ENCODE results near the gene CPEB2. TPM values are rescaled to one million over a fixed set of nuclear protein-coding genes. Genes with fewer than 3 reads are reported as not detected.

The CPEB2 gene
- total RNA-seq, 1 donor from 2014 or later, result 12.5 TPM

DNA sequence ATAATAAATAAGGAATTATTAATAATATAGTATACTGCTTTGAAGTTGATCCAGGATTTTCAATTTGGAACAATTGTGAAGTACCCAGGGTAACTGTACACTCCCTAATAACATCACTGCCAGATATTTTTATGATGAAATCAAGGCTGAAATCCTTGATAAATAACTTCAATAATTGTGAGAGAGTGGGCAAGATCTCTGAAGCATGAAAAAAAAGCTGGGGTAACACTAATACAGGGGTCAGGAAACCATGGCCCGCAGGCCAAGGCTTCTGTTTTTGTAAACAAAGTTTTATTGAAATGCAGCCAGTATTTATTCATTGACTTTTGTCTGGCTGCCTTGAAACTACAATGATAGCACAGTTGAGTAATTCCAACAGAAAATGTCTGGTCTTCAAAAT, 41.6 kb downstream of the CPEB2 start:
- H3K27me3 Mint-ChIP-seq, result no peaks in the 10 kb centered on the region
- H3K9me3 Mint-ChIP-seq, result no peaks in the 10 kb centered on the region
- peaks cover 5% of the 10 kb centered on the region for H3K36me3 Mint-ChIP-seq
- TF ChIP-seq, protein P1, sequence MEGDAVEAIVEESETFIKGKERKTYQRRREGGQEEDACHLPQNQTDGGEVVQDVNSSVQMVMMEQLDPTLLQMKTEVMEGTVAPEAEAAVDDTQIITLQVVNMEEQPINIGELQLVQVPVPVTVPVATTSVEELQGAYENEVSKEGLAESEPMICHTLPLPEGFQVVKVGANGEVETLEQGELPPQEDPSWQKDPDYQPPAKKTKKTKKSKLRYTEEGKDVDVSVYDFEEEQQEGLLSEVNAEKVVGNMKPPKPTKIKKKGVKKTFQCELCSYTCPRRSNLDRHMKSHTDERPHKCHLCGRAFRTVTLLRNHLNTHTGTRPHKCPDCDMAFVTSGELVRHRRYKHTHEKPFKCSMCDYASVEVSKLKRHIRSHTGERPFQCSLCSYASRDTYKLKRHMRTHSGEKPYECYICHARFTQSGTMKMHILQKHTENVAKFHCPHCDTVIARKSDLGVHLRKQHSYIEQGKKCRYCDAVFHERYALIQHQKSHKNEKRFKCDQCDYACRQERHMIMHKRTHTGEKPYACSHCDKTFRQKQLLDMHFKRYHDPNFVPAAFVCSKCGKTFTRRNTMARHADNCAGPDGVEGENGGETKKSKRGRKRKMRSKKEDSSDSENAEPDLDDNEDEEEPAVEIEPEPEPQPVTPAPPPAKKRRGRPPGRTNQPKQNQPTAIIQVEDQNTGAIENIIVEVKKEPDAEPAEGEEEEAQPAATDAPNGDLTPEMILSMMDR (conservative IDR thresholded peaks at IDR 0.05), result no peak
- peaks cover 3% of the 10 kb centered on the region for H3K4me1 Mint-ChIP-seq (ENCODE audit: unreplicated experiment)
- H3K4me3 Mint-ChIP-seq, result no peak overlapping the region
- DNase-seq (ENCODE audit: extremely low spot score, unreplicated experiment), result no peak
- H3K27ac Mint-ChIP-seq, result no peak overlapping the region

DNA sequence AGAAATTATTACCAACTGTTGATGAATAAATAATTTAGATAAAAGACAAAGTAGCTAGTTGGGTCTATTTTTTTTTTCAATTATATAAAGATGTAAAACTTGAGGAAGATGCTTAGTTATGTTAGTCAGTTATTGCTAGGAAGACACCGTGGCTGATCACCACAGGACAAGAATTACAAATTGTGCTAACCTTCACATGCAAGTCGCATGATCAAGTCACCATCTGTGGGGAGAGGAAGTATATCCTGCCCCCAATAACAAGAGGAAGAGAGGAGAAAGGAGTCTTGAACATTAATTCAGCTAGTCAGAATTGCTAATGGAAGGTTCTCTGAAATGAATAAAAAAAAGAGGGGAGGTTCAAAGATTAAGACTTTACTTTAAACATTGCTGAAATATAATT, 52.3 kb downstream of the CPEB2 start:
- Mint-ChIP-seq H3K4me1 (ENCODE audit: unreplicated experiment) (no peaks in the 10 kb centered on the region), H3K27ac (no peak overlapping the region), H3K9me3 (no peaks in the 10 kb centered on the region)

DNA sequence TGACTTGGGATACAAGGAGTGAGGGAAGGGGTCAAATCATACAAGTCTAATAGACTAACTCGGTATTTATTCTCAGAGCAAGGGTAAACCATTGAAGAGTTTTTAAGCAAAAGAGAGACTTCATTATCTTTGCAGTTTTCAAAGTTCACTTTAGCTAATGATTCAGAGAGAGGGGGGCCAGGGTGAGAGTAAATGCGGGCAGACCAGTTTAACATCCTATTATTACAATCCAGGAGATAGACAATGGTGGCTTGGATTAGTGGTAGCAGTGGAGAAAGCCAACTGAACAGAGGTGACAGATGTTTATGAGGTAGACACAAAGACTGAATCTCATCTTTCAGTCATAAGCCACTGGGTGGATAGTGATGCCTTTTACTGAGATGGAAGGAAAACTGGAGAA, 57.9 kb downstream of the CPEB2 start:
- Mint-ChIP-seq H3K27me3 (no peaks in the 10 kb centered on the region), H3K27ac (no peak overlapping the region), H3K4me3 (no peak overlapping the region), H3K36me3 (no peaks in the 10 kb centered on the region), H3K4me1 (ENCODE audit: unreplicated experiment) (no peaks in the 10 kb centered on the region), H3K9me3 (no peaks in the 10 kb centered on the region)
- TF ChIP-seq, protein P1 (conservative IDR thresholded peaks at IDR 0.05), result no peak
- DNase-seq (ENCODE audit: extremely low spot score, unreplicated experiment), result no peak

More for the DNA sequence above, 52.3 kb downstream of the CPEB2 start:
- Mint-ChIP-seq H3K4me3 (no peak overlapping the region), H3K27me3 (no peaks in the 10 kb centered on the region), H3K36me3 (peaks cover 4% of the 10 kb centered on the region)
- DNase-seq (ENCODE audit: extremely low spot score, unreplicated experiment), result no peak
- TF ChIP-seq, protein P1 (conservative IDR thresholded peaks at IDR 0.05), result no peak

DNA sequence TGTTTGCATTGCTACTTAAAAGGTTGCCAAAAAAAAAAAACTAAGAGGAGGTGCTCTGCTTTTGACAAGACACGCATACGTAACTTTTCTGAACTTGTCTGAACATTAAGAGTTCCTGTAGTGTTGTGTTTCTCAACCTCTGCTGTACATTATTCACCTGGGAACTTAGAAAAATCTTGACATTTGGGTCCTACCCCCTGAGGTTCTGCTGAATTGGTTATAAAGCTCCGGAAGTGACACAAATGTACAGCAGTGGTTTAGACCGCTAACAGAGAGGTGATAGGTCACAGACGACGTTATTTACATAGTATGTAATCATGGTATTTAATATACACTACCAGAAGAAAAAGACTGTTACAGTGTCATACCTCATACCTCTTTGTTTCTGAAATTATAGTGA, 61.1 kb downstream of the CPEB2 start:
- H3K27ac Mint-ChIP-seq, result no peak overlapping the region
- no peaks in the 10 kb centered on the region for H3K9me3 Mint-ChIP-seq
- DNase-seq (ENCODE audit: extremely low spot score, unreplicated experiment), result no peak
- H3K4me1 Mint-ChIP-seq (ENCODE audit: unreplicated experiment), result no peaks in the 10 kb centered on the region
- TF ChIP-seq, protein P1 (conservative IDR thresholded peaks at IDR 0.05), result no peak
- no peak overlapping the region for H3K4me3 Mint-ChIP-seq
- no peaks in the 10 kb centered on the region for H3K36me3 Mint-ChIP-seq
- no peaks in the 10 kb centered on the region for H3K27me3 Mint-ChIP-seq

DNA sequence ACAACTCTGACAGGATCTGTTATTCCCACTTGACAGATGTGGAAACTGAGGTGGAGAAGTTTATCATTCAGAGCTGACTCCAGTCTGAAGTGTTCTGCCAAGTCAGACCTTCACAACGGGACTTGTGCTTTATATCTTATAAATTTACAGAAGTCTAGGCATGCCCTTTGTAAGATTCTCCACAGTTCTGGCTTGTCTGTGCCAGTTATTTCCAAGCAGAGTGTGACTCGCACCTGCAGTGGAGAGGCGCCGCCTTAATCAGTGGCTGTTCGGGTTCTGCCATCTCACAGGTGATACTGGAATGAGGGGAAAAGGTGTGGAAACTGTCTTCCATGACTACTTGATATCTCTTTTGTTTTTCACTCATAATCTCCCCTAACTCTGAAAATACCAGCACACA, 63.2 kb downstream of the CPEB2 start:
- DNase-seq (ENCODE audit: extremely low spot score, unreplicated experiment), result no peak
- Mint-ChIP-seq H3K27ac (no peak overlapping the region), H3K27me3 (no peaks in the 10 kb centered on the region), H3K9me3 (no peaks in the 10 kb centered on the region), H3K4me1 (ENCODE audit: unreplicated experiment) (no peaks in the 10 kb centered on the region), H3K4me3 (no peak overlapping the region), H3K36me3 (no peaks in the 10 kb centered on the region)
- TF ChIP-seq, protein P1 (conservative IDR thresholded peaks at IDR 0.05), result no peak

DNA sequence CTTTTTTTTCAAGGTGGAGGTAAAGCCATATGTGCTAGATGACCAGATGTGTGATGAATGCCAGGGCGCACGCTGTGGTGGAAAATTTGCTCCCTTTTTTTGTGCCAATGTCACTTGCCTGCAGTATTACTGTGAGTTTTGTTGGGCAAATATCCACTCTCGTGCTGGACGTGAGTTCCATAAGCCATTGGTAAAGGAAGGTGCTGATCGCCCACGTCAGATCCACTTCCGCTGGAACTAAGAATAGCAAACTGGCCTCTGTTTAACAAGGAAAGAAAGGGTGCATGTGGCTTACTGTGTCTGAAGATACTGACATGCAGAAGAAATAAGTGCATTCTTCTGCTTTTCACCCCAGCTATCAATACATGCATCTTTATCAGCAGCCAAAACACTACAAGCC, 63.9 kb downstream of the CPEB2 start:
- H3K9me3 Mint-ChIP-seq, result no peaks in the 10 kb centered on the region
- H3K27me3 Mint-ChIP-seq, result no peaks in the 10 kb centered on the region
- H3K4me1 Mint-ChIP-seq (ENCODE audit: unreplicated experiment), result no peaks in the 10 kb centered on the region
- no peak overlapping the region for H3K27ac Mint-ChIP-seq
- TF ChIP-seq, protein P1 (conservative IDR thresholded peaks at IDR 0.05), result no peak
- H3K36me3 Mint-ChIP-seq, result no peaks in the 10 kb centered on the region
- DNase-seq (ENCODE audit: extremely low spot score, unreplicated experiment), result no peak
- H3K4me3 Mint-ChIP-seq, result no peak overlapping the region

All from type B pancreatic cell (in vitro differentiated cells).